ENCODE measurements around the gene RAB28.

DNA sequence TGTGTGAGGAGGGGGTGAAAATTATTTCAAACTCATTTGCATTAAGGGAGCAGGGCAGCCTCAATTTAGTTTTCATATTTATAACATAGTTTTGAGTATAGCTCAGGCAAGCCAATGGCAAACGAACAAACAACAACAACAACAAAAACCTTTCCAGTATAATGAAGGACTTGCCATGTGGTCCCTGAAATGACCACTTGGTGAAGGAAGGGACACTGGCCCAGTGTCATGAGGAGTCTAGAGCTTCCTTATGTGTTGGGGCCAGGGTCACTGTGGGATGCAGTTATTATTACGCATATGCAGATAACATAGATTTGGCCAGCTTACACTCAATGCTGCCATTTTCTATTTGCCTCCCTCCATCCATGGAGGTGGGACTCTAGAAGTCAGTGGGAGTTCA lies 36.9 kb upstream of the RAB28 start:
- no peak for TF ChIP-seq POLR2A (IDR thresholded peaks at IDR 0.05)
- TF ChIP-seq, protein P1, sequence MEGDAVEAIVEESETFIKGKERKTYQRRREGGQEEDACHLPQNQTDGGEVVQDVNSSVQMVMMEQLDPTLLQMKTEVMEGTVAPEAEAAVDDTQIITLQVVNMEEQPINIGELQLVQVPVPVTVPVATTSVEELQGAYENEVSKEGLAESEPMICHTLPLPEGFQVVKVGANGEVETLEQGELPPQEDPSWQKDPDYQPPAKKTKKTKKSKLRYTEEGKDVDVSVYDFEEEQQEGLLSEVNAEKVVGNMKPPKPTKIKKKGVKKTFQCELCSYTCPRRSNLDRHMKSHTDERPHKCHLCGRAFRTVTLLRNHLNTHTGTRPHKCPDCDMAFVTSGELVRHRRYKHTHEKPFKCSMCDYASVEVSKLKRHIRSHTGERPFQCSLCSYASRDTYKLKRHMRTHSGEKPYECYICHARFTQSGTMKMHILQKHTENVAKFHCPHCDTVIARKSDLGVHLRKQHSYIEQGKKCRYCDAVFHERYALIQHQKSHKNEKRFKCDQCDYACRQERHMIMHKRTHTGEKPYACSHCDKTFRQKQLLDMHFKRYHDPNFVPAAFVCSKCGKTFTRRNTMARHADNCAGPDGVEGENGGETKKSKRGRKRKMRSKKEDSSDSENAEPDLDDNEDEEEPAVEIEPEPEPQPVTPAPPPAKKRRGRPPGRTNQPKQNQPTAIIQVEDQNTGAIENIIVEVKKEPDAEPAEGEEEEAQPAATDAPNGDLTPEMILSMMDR (IDR thresholded peaks at IDR 0.05), result no peak
